BE2C (cell line): ENCODE measurements around the gene PTPRN2.

Experiments used
- DNase-seq: peaks from one replicate; pipeline ENCODE4 v3.0.0-alpha.2; 2020
- H3K27me3 ChIP-seq: fragments of 250-450 bp; sonication (Bioruptor Pico); 2 replicates; pipeline ENCODE4 v1.5.1; 2020; ENCODE audit warnings: mild to moderate bottlenecking
- H3K36me3 ChIP-seq: fragments of 250-450 bp; sonication (Bioruptor Pico); 2 replicates; pipeline ENCODE4 v1.5.1; 2020; ENCODE audit warnings: mild to moderate bottlenecking
- H3K4me1 ChIP-seq: fragments of 250-450 bp; sonication (Bioruptor Pico); 2 replicates; pipeline ENCODE4 v1.5.1; 2020
- H3K4me3 ChIP-seq: 2 replicates; pipeline ENCODE4 v1.5.1; 2011; ENCODE audit warnings: low read depth, low read length
- H3K9me3 ChIP-seq: fragments of 250-450 bp; sonication (Bioruptor Pico); 2 replicates; pipeline ENCODE4 v1.5.1; 2020
- TF ChIP-seq, protein P1 (sequence below): IDR thresholded peaks from 2 replicates; pipeline ENCODE4 v1.5.1; 2012; ENCODE audit warnings: mild to moderate bottlenecking, low read depth, low read length

The PTPRN2 gene

DNA sequence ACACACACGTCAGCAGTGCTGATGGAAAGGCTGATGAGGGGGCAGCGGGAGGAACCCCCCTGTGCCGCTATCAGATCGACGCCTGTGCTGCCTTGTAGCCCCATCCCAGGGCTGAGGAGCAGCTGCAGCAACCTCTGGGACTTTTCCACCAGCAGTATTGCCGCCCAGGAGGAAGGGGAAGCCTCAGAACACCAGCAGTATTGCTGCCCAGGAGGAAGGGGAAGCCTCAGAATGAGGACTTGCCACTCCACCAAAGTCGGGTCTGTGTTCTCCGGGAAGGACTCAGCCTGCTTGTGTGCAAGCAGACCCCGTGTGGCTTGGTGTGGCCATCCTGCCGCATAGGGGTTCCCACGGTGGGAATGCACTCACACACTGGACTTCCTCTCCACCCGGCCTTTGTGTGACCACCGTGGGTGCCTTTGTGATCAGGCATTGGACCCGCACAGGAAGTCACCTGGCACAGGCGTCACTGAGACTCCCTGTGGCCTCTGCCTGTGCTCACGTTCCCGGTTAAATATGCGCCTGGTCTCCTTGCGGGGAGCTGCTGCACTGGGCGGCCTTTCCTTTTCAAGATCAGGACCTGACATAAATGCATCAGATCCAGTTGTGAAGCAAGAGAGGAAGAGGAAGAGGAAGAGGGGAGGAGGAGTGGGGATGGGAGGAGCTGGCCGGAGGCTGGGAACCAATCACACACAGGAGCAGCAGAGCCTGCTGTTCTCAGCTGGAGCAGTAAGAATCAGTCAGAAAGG lies 1002.3 kb downstream of the PTPRN2 start:
- Histone ChIP-seq H3K36me3 (no peaks in the 10 kb centered on the region), H3K4me3 (no peak overlapping the region), H3K4me1 (no peaks in the 10 kb centered on the region), H3K27me3 (0 out of 2 replicates have a peak, but pooled peaks cover 2% of the 10 kb centered on the region), H3K9me3 (no peaks in the 10 kb centered on the region)
- DNase-seq: no peak
- TF ChIP-seq, protein P1, sequence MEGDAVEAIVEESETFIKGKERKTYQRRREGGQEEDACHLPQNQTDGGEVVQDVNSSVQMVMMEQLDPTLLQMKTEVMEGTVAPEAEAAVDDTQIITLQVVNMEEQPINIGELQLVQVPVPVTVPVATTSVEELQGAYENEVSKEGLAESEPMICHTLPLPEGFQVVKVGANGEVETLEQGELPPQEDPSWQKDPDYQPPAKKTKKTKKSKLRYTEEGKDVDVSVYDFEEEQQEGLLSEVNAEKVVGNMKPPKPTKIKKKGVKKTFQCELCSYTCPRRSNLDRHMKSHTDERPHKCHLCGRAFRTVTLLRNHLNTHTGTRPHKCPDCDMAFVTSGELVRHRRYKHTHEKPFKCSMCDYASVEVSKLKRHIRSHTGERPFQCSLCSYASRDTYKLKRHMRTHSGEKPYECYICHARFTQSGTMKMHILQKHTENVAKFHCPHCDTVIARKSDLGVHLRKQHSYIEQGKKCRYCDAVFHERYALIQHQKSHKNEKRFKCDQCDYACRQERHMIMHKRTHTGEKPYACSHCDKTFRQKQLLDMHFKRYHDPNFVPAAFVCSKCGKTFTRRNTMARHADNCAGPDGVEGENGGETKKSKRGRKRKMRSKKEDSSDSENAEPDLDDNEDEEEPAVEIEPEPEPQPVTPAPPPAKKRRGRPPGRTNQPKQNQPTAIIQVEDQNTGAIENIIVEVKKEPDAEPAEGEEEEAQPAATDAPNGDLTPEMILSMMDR: no peak

DNA sequence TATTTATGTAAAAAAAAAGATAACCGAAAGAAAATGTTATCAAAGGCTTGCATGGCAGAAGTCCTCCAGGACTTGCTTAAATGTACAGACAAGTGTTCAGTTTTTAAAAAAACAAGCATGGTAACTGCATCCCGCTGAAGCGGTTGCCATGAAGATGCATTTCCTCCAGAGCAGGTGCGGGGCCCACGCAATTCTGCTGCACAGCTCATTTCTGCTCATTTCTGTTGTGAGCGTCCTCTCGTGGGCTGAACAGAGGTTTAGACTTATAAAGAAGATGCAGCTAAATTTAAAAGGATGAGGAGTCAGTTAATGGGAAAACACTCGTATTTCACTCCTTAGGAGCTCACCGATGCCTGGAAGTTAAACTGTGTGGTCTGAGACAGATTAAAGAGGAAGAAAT lies 1003.2 kb downstream of the PTPRN2 start:
- TF ChIP-seq, protein P1: no peak
- Histone ChIP-seq H3K9me3 (no peaks in the 10 kb centered on the region), H3K4me3 (no peak overlapping the region), H3K27me3 (0 out of 2 replicates have a peak, but pooled peaks cover 2% of the 10 kb centered on the region), H3K36me3 (no peaks in the 10 kb centered on the region), H3K4me1 (no peaks in the 10 kb centered on the region)
- no peak for DNase-seq

DNA sequence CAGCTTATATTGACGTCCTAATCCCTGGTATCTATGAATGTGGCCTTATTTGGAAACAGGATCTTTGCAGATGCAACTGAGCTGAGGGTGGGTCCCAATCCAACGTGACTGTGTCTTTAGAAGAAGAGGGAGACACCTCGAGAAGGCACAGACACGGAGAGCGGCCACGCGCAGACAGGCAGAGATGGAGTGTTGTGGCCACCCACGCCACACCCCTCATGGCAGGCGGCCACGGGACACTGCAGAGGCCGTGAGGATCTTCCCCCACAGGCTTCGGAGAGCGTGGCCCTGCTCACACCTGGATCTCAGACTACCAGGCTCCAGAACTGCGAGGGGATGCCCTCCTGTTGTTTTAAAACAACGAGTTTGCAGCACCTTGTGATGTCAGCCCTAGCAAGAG lies 1005.9 kb downstream of the PTPRN2 start:
- Histone ChIP-seq H3K9me3 (no peaks in the 10 kb centered on the region; the same call in 1 of the 2 replicates), H3K36me3 (no peaks in the 10 kb centered on the region), H3K27me3 (0 out of 2 replicates have a peak, but pooled peaks cover 2% of the 10 kb centered on the region), H3K4me3 (no peak overlapping the region), H3K4me1 (no peaks in the 10 kb centered on the region)
- TF ChIP-seq, protein P1: no peak
- DNase-seq: no peak

DNA sequence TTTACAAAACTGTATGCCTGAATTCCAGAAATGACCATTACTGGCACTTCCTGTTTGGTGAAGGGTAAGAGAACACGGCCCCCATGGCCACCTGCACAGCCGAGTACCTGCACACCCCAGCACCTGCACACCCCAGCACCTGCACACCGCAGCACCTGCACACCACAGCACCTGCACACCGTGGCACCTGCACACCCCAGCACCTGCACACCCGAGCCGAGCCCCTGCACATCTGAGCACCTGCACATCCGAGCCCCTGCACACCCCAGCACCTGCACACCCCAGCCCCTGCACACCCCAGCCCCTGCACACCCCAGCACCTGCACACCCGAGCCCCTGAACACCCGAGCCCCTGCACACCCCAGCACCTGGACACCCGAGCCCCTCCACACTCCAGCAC lies 1007.3 kb downstream of the PTPRN2 start:
- no peak overlapping the region for H3K4me3 ChIP-seq
- TF ChIP-seq, protein P1: no peak
- no peak for DNase-seq
- H3K36me3 ChIP-seq: no peaks in the 10 kb centered on the region
- H3K9me3 ChIP-seq: no peaks in the 10 kb centered on the region; the same call in 1 of the 2 replicates
- 0 out of 2 replicates have a peak, but pooled peaks cover 2% of the 10 kb centered on the region for H3K27me3 ChIP-seq
- no peaks in the 10 kb centered on the region for H3K4me1 ChIP-seq

DNA sequence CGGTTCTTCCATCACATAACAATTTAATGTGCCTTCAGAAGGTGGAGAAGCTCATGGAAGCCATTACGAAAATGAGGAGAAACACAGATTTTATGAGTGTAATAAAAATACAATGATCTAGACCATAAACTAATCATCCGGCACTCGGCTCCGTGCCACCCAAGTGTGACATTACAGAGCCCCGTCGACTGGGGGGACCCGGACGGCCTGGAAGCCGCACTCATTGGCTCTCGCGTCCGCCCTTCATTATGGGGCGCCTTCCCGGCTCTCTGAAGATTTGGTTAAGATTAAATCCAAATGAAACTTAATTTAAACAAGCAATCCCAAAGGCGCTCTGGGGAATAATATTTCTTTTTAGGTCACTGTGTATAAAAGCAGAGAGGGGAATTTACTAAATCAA lies 1008.2 kb downstream of the PTPRN2 start:
- Histone ChIP-seq H3K4me3 (no peak overlapping the region), H3K9me3 (no peaks in the 10 kb centered on the region; the same call in 1 of the 2 replicates), H3K4me1 (no peaks in the 10 kb centered on the region), H3K27me3 (0 out of 2 replicates have a peak, but pooled peaks cover 2% of the 10 kb centered on the region), H3K36me3 (no peaks in the 10 kb centered on the region)
- TF ChIP-seq, protein P1: no peak
- no peak for DNase-seq

DNA sequence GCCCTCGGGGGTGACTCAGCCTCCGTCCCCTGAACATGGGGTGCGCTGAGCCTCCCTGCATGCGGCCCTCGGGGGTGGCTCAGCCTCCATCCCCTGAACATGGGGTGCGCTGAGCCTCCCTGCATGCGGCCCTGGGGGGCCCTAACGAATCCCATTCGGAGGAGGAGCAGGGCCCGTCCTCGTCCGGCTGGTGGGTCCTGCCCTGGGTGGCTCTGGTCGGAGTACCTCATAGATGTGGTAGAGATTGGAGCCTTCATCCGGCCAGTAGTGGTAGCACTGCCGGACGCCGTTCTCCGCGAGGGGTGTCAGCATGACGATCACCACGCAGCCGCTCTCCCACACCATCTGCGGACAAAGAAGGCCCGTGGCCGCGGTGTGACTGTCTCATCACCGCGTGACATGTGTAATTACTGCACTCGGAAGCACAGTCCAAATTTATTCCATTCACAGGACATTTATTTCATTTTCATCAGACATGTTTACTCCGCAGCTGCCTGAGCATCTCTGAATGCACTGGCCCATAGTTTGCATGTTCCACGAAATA lies 1009.8 kb downstream of the PTPRN2 start:
- Histone ChIP-seq H3K4me1 (no peaks in the 10 kb centered on the region), H3K9me3 (no peaks in the 10 kb centered on the region; the same call in 1 of the 2 replicates), H3K27me3 (0 out of 2 replicates have a peak, but pooled peaks cover 2% of the 10 kb centered on the region), H3K36me3 (no peaks in the 10 kb centered on the region), H3K4me3 (no peak overlapping the region)
- no peak for DNase-seq
- TF ChIP-seq, protein P1: no peak
